Lung (tissue), 12 donors: ENCODE results near the gene MBOAT1. TPM values are rescaled to one million over a fixed set of nuclear protein-coding genes. Genes with fewer than 3 reads are reported as not detected.

Source experiments
- ATAC-seq: fragments of 200-7000 bp; cut with Tn5 transposase; one replicate; pipeline ENCODE4 v1.9.1; 2020; ENCODE audit warnings: moderate number of reproducible peaks; ENCODE audit not compliant: insufficient read depth, low FRiP score
- DNase-seq, 3 donors: peaks; one replicate each; pipeline ENCODE4 v3.0.0-alpha.2; 2013 to 2017
- H3K27ac ChIP-seq, 2 donors: one replicate each; pipeline ENCODE4 v1.5.1; 2013; ENCODE audit warnings: mild to moderate bottlenecking in 2 of 2, moderate library complexity in 2 of 2, control low read depth in 1 of 2, inconsistent platforms in 1 of 2, low read depth in 1 of 2, low read length in 1 of 2
- H3K27me3 ChIP-seq, 3 donors: one replicate each; pipeline ENCODE4 v1.5.1; 2013; ENCODE audit warnings: low read length in 2 of 3; ENCODE audit not compliant: control insufficient read depth in 3 of 3, insufficient read depth in 3 of 3
- H3K36me3 ChIP-seq, 4 donors: one replicate each; pipeline ENCODE4 v1.5.1; 2013; ENCODE audit warnings: low read length in 4 of 4, mild to moderate bottlenecking in 1 of 4, moderate library complexity in 1 of 4; ENCODE audit not compliant: control insufficient read depth in 4 of 4, insufficient read depth in 4 of 4
- H3K4me1 ChIP-seq, 5 donors: one replicate each; pipeline ENCODE4 v1.5.1; 2013; ENCODE audit warnings: low read length in 5 of 5, mild to moderate bottlenecking in 2 of 5, moderate library complexity in 1 of 5; ENCODE audit not compliant: control insufficient read depth in 5 of 5, insufficient read depth in 5 of 5
- H3K4me3 ChIP-seq: one replicate; pipeline ENCODE4 v1.5.1; 2013; ENCODE audit warnings: mild to moderate bottlenecking, control low read depth, moderate library complexity
- H3K9ac ChIP-seq, 2 donors: one replicate each; pipeline ENCODE4 v1.5.1; 2013; ENCODE audit warnings: low read length in 2 of 2, control low read depth in 1 of 2; ENCODE audit not compliant: insufficient read depth in 1 of 2
- H3K9me3 ChIP-seq, 4 donors: one replicate each; pipeline ENCODE4 v1.5.1; 2013; ENCODE audit warnings: low read length in 3 of 4, mild to moderate bottlenecking in 1 of 4, moderate library complexity in 1 of 4; ENCODE audit not compliant: control insufficient read depth in 4 of 4, insufficient read depth in 3 of 4
- WGBS, 2 donors: extraction: QIAGEN DNeasy Blood & Tissue Kit; methylation state at CpG; one replicate each; pipeline ENCODE4 v1.1.7; 2013; 5-methylcytosine and 5-hydroxymethylcytosine counted together
- polyA plus RNA-seq, 2 donors: library from polyadenylated mRNA; stranded (reverse); fragments of 200-250 nt; gene quantifications; one replicate each; pipeline ENCODE4 v1.2.1, GENCODE V29; 2013
- total RNA-seq, 2 donors: library from RNA; depleted of rRNA in 1 of 2; stranded (reverse); fragments of >200 nt in 1 of 2; gene quantifications; one replicate each; pipeline ENCODE4 v1.2.1, GENCODE V29; 2014 to 2021
- TF ChIP-seq, protein P1 (sequence below): IDR thresholded peaks from 2 replicates; pipeline ENCODE4 v1.5.1; 2012; ENCODE audit warnings: mild to moderate bottlenecking; ENCODE audit errors: control extremely low read depth, extremely low read depth
- donor health status: control.
- donor health status: control.
- donor health status: Bipolar disorder and iron deficiency.
- donor health status: healthy.
- donor health status: DM: yes; HTN: yes; CAD: no.

Gene MBOAT1
- total and polyA plus RNA-seq, 4 donors, result 2.3 to 27.4 (median 8.7) TPM

DNA sequence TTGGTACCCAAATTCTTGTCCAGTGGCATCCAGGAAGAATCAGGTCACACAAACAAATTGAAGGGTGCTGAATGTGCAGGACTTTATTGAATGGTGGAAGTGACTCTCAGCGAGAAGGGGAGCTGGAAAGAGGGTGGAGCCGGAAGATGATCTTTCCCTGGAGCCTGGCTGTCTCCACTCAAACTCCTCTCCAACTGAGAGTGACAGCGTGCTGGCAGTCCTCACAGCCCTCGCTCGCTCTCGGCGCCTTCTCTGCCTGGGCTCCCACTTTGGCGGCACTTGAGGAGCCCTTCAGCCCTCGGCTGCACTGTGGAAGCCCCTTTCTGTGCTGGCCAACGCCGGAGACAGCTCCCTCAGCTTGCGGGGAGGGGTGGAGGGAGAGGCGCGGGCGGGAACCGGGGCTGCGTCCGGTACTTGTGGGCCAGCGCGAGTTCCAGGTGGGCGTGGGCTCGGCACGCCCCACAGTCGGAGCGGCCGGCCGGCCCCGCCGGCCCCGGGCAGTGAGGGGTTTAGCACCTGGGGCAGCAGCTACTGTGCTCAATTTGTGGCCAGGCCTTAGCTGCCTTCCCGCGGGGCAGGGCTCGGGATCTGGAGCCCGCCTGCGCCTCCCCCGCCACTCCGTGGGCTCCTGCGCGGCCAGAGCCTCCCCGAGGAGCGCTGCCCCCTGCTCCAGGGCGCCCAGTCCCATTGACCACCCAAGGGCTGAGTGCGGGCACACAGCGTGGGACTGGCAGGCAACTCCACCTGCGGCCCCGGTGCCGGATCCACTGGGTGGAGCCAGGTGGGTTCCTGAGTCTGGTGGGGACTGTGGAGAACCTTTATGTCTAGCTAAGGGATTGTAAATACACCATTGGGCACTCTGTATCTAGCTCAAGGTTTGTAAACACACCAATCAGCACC, 26.7 kb upstream of the MBOAT1 start:
- Histone ChIP-seq H3K9ac (no peak overlapping the region), H3K4me3 (no peak overlapping the region), H3K27ac (no peak overlapping the region), H3K9me3 (no peaks in the 10 kb centered on the region), H3K36me3 (no peaks in the 10 kb centered on the region), H3K27me3 (no peaks in the 10 kb centered on the region), H3K4me1 (no peaks in the 10 kb centered on the region)
- ATAC-seq (no peak), DNase-seq (peak in 1 of 3 donors; percentile 12)
- TF ChIP-seq, protein P1, sequence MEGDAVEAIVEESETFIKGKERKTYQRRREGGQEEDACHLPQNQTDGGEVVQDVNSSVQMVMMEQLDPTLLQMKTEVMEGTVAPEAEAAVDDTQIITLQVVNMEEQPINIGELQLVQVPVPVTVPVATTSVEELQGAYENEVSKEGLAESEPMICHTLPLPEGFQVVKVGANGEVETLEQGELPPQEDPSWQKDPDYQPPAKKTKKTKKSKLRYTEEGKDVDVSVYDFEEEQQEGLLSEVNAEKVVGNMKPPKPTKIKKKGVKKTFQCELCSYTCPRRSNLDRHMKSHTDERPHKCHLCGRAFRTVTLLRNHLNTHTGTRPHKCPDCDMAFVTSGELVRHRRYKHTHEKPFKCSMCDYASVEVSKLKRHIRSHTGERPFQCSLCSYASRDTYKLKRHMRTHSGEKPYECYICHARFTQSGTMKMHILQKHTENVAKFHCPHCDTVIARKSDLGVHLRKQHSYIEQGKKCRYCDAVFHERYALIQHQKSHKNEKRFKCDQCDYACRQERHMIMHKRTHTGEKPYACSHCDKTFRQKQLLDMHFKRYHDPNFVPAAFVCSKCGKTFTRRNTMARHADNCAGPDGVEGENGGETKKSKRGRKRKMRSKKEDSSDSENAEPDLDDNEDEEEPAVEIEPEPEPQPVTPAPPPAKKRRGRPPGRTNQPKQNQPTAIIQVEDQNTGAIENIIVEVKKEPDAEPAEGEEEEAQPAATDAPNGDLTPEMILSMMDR, result no peak
- 90 to 94% methylated on average over 45 to 47 of the region's 47 CpGs for WGBS, 2 donors

- no peak overlapping the region for H3K9ac ChIP-seq
- no peak for ATAC-seq
- 86 to 89% methylated on average over 10 of the region's 10 CpGs for WGBS, 2 donors
- no peak overlapping the region for H3K27ac ChIP-seq
- DNase-seq, result no peak
- no peaks in the 10 kb centered on the region for H3K36me3 ChIP-seq
- TF ChIP-seq, protein P1, result no peak
- H3K4me1 ChIP-seq, result no peaks in the 10 kb centered on the region
- no peak overlapping the region for H3K4me3 ChIP-seq
- H3K27me3 ChIP-seq, result no peaks in the 10 kb centered on the region
- no peaks in the 10 kb centered on the region for H3K9me3 ChIP-seq
Measured at GRCh38 chr6:20237677-20238460, 25.6 kb upstream of the MBOAT1 start.

DNA sequence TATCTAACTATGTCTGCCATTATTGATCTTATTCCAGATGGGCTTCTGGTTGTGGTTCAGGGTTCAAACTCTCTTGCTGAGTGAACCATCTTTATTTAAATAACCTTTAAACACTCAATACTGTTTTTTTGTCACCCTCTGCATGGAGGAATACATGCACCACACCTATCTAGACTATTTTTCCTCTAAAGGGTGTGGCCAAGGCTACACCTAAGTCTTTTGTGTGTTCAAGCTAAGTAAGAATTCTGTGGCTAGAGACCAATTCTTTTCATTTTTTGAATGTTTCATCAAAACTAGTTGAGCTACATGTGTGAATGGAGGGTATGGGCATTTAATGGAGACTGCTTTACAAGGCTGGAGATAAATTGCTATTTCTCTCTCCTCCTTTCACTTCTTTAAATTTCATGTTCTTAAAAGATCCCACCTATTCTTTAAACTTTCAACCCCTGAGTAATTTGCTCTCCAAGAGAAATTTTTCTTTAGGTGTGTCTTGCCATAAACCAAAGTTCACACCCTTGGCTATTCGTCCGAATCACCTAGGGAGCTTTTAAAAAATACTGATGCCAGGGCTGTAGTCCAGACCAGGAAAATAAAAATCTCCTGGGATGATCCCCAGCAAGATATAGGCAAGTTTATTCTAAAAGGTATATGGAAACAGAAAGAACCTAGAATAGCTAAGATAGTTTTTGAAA, 24.8 kb upstream of the MBOAT1 start:
- Histone ChIP-seq H3K27ac (no peak overlapping the region), H3K9me3 (no peaks in the 10 kb centered on the region), H3K27me3 (no peaks in the 10 kb centered on the region), H3K9ac (no peak overlapping the region), H3K36me3 (no peaks in the 10 kb centered on the region), H3K4me1 (no peaks in the 10 kb centered on the region), H3K4me3 (no peak overlapping the region)
- DNase-seq (peak in 2 of 3 donors; percentile 2 to 13), ATAC-seq (no peak)
- WGBS, 2 donors, result 69 to 86% methylated on average over 2 of the region's 2 CpGs
- TF ChIP-seq, protein P1, result no peak
